Measurements from ENCODE around the gene MYCN.

DNA sequence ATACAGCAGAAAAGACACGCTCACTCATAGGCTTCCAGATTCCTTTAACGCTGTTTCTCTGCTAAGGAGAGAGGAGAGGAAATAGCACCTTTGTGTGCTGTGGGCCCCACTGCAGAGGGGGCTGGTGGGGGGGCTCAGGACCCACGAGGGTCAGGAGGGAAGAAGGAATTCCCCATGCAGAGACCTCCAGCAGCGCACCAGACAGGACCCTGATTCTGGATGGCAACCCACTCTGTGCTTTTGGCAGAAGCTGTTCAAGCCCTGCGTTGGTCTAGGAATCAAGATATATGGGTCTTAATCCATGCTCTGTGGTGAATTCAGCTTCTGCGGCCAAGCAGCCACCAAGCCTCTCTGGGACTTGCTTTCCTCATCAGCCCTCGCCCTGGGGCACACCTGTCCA, 31.0 kb downstream of the MYCN start:
- TF ChIP-seq FOS (IDR thresholded peaks at IDR 0.05; ENCODE audit: borderline replicate concordance, insufficient read depth, low read length) (no peak), CTCF (IDR thresholded peaks at IDR 0.05; ENCODE audit: extremely low read depth in 1 of 2, insufficient read depth in 1 of 2, low read depth in 1 of 2, low read length in 2 of 2) (no peak), MAX (IDR thresholded peaks at IDR 0.05; ENCODE audit: insufficient read depth, insufficient read length) (no peak)

Measured in endothelial cell of umbilical vein (primary cell).